ENCODE measurements around the gene KIF16B.

Gene KIF16B

GRCh38 chr20:16527438-16527837 is 45.8 kb downstream of the KIF16B start:
- TF ChIP-seq GATA3 (IDR thresholded peaks at IDR 0.05; ENCODE audit: low read depth, low read length) (no peak), GATA2 (IDR thresholded peaks at IDR 0.05; ENCODE audit: low read depth, low read length) (no peak)

DNA sequence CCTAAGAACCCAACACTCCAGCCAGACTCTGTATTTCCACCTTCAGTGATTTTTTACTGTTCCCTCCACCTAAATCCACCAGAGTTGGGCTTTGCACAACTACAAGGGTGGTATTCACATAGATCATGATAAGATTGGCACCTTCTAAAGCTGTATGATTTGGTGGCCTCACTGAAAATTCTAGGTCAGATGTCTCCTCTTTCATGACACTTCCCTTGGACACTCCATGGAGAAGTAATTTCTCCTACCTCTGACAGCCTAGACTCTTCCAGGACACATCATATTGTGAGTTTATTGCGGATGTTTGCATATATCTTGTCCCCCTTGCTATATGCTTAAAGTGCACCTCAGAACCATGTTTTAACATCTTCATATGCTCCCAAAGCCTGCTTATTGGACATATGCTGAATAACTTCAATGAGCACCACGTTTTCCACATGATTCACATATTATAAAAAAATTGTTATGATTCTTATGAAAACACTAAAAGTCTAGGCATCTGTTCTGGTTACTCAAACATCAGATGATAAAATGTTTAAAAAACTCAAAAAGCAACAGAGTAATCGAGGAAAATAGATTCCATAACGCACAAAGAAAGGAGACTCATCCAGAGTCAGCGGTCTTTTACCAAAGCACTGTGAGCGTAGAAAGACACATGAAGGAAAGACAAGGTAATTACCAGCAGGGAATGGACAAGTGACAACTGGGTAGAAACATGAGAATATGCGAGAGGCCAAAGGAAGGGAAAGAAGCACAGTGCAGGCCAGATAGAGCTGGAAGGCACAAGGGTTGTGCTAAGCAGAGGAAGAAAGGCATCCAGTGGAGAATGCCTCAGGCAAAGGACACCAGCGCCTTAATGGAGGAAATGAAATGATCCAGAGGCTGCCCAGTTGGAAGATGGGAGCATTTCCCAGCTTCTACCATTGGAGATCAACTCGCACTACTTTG is 46.5 kb downstream of the KIF16B start:
- TF ChIP-seq GATA2 (IDR thresholded peaks at IDR 0.05; ENCODE audit: low read depth, low read length) = no peak
- no peak for TF ChIP-seq GATA3 (IDR thresholded peaks at IDR 0.05; ENCODE audit: low read depth, low read length)

DNA sequence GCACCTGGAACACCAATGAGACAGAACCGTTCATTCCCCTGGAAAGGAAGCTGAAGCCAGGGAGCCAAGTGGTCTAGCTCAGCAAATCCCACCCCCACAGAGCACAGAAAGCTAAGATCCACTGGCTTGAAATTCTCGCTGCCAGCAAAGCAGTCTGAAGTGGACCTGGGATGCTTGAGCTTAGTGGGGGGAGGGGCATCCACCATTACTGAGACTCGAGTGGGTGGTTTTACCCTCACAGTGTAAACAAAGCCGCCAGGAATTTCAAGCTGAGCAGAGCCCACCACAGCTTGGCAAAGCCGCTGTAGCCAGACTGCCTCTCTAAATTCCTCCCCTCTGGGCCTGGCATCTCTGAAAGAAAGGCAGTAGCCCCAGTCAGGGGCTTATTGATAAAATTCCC is 53.1 kb downstream of the KIF16B start:
- TF ChIP-seq GATA3 (IDR thresholded peaks at IDR 0.05; ENCODE audit: low read depth, low read length) (no peak), GATA2 (IDR thresholded peaks at IDR 0.05; ENCODE audit: low read depth, low read length) (no peak)

- TF ChIP-seq GATA2 (IDR thresholded peaks at IDR 0.05; ENCODE audit: low read depth, low read length) (no peak), GATA3 (IDR thresholded peaks at IDR 0.05; ENCODE audit: low read depth, low read length) (no peak)
Observed at GRCh38 chr20:16518784-16519084, 54.5 kb downstream of the KIF16B start.

- TF ChIP-seq GATA3 (IDR thresholded peaks at IDR 0.05; ENCODE audit: low read depth, low read length) (no peak), GATA2 (IDR thresholded peaks at IDR 0.05; ENCODE audit: low read depth, low read length) (no peak)
Observed at GRCh38 chr20:16517946-16518783, 55.1 kb downstream of the KIF16B start.

DNA sequence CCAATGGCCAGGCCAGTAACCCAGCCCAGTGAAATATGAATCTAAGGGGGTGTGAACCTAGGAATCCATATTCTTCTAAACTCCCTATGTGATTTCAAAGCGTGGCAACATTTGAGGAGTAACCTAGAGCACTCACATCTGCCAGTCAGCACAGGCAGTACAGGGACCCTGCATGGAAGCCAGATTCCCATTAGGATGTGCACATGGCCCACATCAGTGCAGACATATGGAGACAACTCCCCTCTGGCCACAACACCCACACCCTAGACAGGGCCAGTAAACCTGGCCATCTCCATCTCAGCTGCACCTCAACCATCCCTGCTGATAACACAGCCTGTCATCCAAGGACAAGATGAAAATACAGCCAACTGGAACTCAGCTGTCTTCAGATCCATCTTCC is 56.5 kb downstream of the KIF16B start:
- TF ChIP-seq GATA2 (IDR thresholded peaks at IDR 0.05; ENCODE audit: low read depth, low read length) (no peak), GATA3 (IDR thresholded peaks at IDR 0.05; ENCODE audit: low read depth, low read length) (no peak)

DNA sequence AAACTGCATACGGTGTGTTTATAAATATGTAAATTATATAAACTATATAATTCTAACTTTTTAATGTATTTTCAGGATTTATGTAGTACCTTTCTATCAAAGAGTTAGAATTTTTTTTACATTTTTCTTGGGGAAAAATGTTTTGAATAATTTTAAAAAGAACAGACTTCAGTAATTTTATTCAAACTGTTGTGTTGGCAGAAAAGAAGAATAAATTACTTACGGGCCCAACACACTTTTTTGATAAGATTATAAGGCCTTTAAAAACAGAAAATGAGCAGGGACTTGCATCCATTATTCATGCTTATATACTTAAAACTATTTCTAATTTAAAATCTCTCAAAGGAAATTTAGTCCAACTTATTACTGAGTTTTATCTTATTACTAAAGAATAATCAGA is 58.2 kb downstream of the KIF16B start:
- TF ChIP-seq GATA3 (IDR thresholded peaks at IDR 0.05; ENCODE audit: low read depth, low read length) (no peak), GATA2 (IDR thresholded peaks at IDR 0.05; ENCODE audit: low read depth, low read length) (no peak)

DNA sequence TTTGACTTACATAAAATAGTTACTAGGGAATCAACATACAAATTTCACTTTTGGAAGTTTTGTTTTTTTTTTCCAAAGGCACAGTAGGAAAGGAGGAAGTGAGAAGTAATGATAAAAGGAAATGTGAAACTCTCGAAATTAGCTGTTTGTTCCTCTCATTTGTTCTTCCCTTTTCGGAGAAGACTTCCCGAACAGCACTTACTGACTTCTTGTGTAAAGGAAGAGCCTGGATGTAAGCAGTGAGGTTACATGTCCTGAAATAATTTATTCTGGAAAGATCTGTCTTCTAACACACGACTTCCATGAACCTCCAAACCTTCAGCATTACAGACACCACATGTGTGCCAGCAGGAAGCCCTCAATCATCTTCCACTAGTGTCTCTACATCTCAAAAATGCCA is 59.1 kb downstream of the KIF16B start:
- TF ChIP-seq GATA3 (IDR thresholded peaks at IDR 0.05; ENCODE audit: low read depth, low read length) = no peak
- no peak for TF ChIP-seq GATA2 (IDR thresholded peaks at IDR 0.05; ENCODE audit: low read depth, low read length)

- TF ChIP-seq GATA3 (IDR thresholded peaks at IDR 0.05; ENCODE audit: low read depth, low read length) = no peak
Observed at GRCh38 chr20:16505894-16506293, 67.4 kb downstream of the KIF16B start.

GRCh38 chr20:16501301-16501700 is 71.9 kb downstream of the KIF16B start:
- TF ChIP-seq GATA2 (IDR thresholded peaks at IDR 0.05; ENCODE audit: low read depth, low read length) (no peak), GATA3 (IDR thresholded peaks at IDR 0.05; ENCODE audit: low read depth, low read length) (no peak)

- TF ChIP-seq GATA3 (IDR thresholded peaks at IDR 0.05; ENCODE audit: low read depth, low read length) (no peak), GATA2 (IDR thresholded peaks at IDR 0.05; ENCODE audit: low read depth, low read length) (no peak)
Observed at GRCh38 chr20:16500197-16500596, 73.1 kb downstream of the KIF16B start.

DNA sequence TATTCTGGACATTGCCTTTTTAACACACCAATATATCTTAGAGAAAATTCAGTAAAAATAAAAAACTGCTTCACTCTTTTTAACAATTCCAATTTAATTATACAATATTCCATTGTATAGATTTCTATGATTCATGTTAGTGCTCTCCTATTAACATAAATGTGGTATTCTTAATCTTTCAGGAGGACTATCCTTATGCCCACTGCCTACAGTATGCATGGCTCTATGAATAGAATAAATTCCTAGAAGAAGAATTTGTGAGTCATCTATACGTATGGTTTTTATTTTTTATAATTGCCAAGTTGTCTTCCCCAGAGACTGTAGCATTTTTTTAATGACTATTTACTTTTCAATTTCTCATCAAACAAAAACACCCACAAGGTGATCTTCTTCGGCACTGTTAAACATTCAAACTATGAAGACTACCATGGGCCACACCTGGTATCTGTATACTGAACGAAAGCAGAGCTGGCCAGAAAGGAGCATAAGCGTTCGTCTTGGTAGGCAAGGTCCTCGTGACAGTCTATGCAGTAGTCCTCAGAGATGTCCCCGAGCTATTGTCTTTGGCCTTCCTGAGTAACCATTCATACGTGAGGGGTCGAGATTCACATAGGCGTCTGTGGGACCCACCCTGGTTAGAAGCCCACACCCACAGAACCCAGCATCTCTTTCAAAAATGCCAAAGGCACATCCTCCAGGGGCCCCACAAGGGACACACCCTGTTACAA is 74.6 kb downstream of the KIF16B start:
- TF ChIP-seq GATA2 (IDR thresholded peaks at IDR 0.05; ENCODE audit: low read depth, low read length) (no peak), GATA3 (IDR thresholded peaks at IDR 0.05; ENCODE audit: low read depth, low read length) (no peak)

DNA sequence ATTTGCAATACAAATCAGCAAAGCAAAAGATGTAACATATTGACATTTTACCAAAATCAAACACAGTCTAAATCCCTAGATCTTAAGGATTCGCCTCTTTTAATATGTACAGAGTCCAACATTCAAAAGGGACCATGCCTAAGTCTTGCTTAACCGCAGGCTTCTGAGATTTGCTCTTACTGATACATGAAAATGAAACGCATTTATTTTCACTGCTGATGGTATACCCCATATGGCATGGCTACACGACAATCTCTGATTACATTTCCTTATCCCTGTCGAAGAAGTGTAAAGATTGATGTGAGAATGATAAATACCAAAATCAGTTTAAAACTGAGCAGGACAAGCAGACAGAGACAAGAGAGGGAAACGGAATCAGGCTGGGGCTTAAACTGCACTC is 75.4 kb downstream of the KIF16B start:
- TF ChIP-seq GATA2 (IDR thresholded peaks at IDR 0.05; ENCODE audit: low read depth, low read length) = no peak
- no peak for TF ChIP-seq GATA3 (IDR thresholded peaks at IDR 0.05; ENCODE audit: low read depth, low read length)

GRCh38 chr20:16493486-16493885 is 79.8 kb downstream of the KIF16B start:
- no peak for TF ChIP-seq GATA3 (IDR thresholded peaks at IDR 0.05; ENCODE audit: low read depth, low read length)
- no peak for TF ChIP-seq GATA2 (IDR thresholded peaks at IDR 0.05; ENCODE audit: low read depth, low read length)
